GM12872 (cell line): ENCODE data around the gene DPT.

Experiments
- CTCF ChIP-seq: IDR thresholded peaks from 3 replicates; pipeline ENCODE4 v1.5.1; 2011; ENCODE audit warnings: low read depth, mild to moderate bottlenecking, low read length, moderate library complexity; ENCODE audit not compliant: insufficient read depth

DPT gene

GRCh38 chr1:168697356-168698126 lies 31.5 kb downstream of the DPT start:
- TF ChIP-seq CTCF = no peak

- no peak for TF ChIP-seq CTCF
These were observed 32.8 kb downstream of the DPT start for GRCh38 chr1:168696125-168696760.

- TF ChIP-seq CTCF = no peak
These were observed 35.2 kb downstream of the DPT start for GRCh38 chr1:168693872-168694238.

- TF ChIP-seq CTCF = no peak
These were observed 35.7 kb downstream of the DPT start for GRCh38 chr1:168693197-168693871.

GRCh38 chr1:168692472-168692871 lies 36.5 kb downstream of the DPT start:
- no peak for TF ChIP-seq CTCF

GRCh38 chr1:168691541-168691940 lies 37.5 kb downstream of the DPT start:
- no peak for TF ChIP-seq CTCF
